Measurements from ENCODE around the gene SPATA2L. TPM values are rescaled to one million over a fixed set of nuclear protein-coding genes. Genes with fewer than 3 reads are reported as not detected.

Gene SPATA2L
- total RNA-seq, 4 donors from 2014 or later, result 1.3 to 7.5 (median 3.2) TPM

DNA sequence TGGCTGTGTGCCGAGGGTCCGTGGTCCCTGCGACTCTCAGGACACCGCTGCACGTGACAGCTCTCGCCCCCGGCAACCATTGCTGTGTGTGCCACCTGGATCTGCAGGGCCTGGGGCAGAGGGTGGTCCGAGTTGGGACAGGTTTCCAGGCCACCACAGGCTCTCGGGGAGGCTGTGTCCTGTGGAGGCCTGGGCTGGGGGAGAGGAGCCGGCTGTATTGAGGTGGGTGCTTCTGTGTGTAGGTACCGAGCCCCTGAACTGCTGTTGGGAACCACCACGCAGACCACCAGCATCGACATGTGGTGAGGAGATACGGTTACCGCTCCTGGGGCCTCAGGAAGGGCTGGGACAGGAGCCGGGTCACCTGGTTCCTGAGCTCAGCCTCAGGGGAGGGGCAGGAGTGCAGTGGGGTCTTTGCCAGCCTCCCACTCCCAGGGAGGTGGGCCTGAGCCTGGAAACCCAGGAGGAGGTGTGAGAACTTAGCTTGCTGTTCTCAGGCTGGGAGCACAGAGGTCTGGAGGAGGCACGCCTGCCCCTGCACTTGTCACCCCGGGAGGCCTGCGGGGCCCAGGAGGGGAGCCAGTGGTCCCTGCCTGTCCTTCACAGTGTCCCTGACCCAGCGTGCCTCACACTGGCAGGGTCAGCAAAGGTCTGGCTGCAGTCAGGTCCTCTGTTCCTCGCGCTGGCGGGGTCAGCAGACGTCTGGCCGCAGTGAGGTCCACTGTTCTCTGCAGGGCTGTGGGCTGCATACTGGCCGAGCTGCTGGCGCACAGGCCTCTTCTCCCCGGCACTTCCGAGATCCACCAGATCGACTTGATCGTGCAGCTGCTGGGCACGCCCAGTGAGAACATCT, 7.3 kb downstream of the SPATA2L start:
- in situ Hi-C loops (cut with MboI; ENCODE audit: low sequenced_read_pairs in 4 of 4), result no loop called here
- DNase-seq, result no peak
- no peaks in the 10 kb centered on the region for H3K4me1 ChIP-seq
- no peak overlapping the region for H3K4me3 ChIP-seq
- no peaks in the 10 kb centered on the region for H3K9me3 ChIP-seq
- TF ChIP-seq, protein P1, sequence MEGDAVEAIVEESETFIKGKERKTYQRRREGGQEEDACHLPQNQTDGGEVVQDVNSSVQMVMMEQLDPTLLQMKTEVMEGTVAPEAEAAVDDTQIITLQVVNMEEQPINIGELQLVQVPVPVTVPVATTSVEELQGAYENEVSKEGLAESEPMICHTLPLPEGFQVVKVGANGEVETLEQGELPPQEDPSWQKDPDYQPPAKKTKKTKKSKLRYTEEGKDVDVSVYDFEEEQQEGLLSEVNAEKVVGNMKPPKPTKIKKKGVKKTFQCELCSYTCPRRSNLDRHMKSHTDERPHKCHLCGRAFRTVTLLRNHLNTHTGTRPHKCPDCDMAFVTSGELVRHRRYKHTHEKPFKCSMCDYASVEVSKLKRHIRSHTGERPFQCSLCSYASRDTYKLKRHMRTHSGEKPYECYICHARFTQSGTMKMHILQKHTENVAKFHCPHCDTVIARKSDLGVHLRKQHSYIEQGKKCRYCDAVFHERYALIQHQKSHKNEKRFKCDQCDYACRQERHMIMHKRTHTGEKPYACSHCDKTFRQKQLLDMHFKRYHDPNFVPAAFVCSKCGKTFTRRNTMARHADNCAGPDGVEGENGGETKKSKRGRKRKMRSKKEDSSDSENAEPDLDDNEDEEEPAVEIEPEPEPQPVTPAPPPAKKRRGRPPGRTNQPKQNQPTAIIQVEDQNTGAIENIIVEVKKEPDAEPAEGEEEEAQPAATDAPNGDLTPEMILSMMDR (IDR thresholded peaks at IDR 0.05 in 4 of 5, conservative IDR thresholded peaks at IDR 0.05 in 1 of 5), result no peak
- no peak for TF ChIP-seq POLR2A (IDR thresholded peaks at IDR 0.05)
- H3K36me3 ChIP-seq, result peaks cover 0 to 56% of the 10 kb centered on the region in 2 donors
- H3K27ac ChIP-seq, result no peak overlapping the region
- intact Hi-C loops (cut with DNase I; ENCODE audit: low total_unique reads), result no loop called here
- no peak for ATAC-seq
- H3K27me3 ChIP-seq, result no peaks in the 10 kb centered on the region

DNA sequence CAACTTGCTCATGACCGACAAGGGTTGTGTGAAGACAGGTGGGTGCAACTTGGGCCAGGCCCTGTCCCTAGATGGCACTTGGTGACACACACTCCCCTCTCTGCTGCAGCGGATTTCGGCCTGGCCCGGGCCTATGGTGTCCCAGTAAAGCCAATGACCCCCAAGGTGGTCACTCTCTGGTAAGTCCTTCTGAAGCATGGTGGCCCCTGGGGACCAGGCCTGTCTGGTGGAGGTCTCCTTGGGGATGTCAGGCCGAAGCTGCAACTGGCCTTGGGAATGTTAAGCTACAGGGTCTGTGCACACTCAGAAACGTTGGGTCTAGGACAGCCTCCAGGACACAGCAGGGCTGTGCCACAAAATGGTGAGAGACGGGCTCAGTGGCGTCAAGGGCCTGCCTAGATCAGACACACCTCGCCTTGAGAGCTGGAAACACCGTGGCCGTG, 8.2 kb downstream of the SPATA2L start:
- TF ChIP-seq, protein P1 (IDR thresholded peaks at IDR 0.05 in 4 of 5, conservative IDR thresholded peaks at IDR 0.05 in 1 of 5), result no peak
- TF ChIP-seq POLR2A (IDR thresholded peaks at IDR 0.05), result no peak
- Histone ChIP-seq H3K27me3 (no peaks in the 10 kb centered on the region), H3K4me1 (peaks cover 0 to 5% of the 10 kb centered on the region in 2 donors), H3K4me3 (no peak overlapping the region), H3K9me3 (no peaks in the 10 kb centered on the region), H3K27ac (no peak overlapping the region), H3K36me3 (peaks cover 0 to 56% of the 10 kb centered on the region in 2 donors)
- in situ Hi-C loops (cut with MboI; ENCODE audit: low sequenced_read_pairs in 4 of 4), result no loop called here
- no peak for ATAC-seq
- no peak for DNase-seq
- intact Hi-C loops (cut with DNase I; ENCODE audit: low total_unique reads), result no loop called here

DNA sequence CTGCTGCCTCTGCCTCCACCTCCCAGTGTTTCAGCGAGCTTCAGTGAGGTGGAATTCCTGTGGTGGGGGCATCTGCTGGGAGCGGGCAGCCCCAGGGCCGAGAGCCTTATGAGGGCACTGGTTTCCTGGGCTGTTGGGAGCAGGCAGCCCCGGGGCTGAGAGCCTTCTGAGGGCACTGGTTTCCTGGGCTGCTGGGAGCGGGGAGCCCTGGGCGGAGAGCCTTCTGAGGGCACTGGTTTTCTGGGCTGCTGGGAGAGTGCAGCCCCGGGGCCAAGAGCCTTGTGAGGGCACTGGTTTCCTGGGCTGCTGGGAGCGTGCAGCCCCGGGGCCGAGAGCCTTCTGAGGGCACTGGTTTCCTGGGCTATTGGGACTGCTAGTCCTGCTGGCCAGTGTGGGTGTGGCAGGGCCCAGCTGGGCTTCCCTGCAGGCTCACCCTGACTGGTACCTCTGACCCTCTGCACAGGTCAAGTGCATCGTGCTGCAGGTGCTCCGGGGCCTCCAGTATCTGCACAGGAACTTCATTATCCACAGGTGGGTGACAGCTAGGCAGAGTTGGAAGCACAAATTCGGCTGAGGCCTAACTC, 9.4 kb downstream of the SPATA2L start:
- intact Hi-C loops (cut with DNase I; ENCODE audit: low total_unique reads) (no loop called here), in situ Hi-C loops (cut with MboI; ENCODE audit: low sequenced_read_pairs in 4 of 4) (no loop called here)
- DNase-seq (no peak), ATAC-seq (no peak)
- H3K36me3 ChIP-seq, result peaks cover 0 to 56% of the 10 kb centered on the region in 2 donors
- H3K4me1 ChIP-seq, result peaks cover 11 to 13% of the 10 kb centered on the region in 2 donors
- no peaks in the 10 kb centered on the region for H3K9me3 ChIP-seq
- H3K4me3 ChIP-seq, result no peak overlapping the region
- H3K27ac ChIP-seq, result no peak overlapping the region
- H3K27me3 ChIP-seq, result no peaks in the 10 kb centered on the region
- TF ChIP-seq POLR2A (IDR thresholded peaks at IDR 0.05), result no peak
- TF ChIP-seq, protein P1 (IDR thresholded peaks at IDR 0.05 in 4 of 5, conservative IDR thresholded peaks at IDR 0.05 in 1 of 5), result no peak

DNA sequence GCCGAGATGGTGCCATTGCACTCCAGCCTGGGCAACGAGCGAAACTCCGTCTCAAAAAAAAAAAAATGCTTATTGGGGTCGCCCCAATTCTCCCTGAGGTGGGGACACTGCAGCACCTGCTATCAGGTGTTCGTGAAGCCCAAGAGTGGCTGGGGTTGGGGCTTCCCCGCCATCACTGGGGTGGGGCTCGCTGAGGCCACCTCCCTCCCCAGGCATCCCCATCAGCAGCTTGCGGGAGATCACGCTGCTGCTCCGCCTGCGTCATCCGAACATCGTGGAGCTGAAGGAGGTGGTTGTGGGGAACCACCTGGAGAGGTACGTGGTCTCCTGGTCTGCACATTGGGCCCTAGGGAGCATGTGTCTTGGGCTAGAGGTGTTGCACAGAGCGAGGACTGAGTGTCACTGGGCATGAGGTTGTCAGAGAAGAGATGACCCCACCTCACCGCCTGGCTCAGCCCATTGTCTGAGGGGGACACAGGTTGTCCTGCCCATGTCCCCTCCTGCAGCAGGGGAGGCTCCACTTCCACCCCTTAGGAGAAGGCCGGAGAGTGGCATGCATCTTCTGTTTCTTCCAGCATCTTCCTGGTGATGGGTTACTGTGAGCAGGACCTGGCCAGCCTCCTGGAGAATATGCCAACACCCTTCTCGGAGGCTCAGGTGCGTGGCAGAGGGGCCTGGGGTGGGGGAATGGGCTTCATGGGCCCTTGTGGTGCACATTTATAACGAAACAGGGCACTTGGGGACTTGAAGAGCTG, 10.1 kb downstream of the SPATA2L start:
- no peaks in the 10 kb centered on the region for H3K9me3 ChIP-seq
- DNase-seq, result no peak
- peaks cover 0 to 56% of the 10 kb centered on the region in 2 donors for H3K36me3 ChIP-seq
- no peak overlapping the region for H3K4me3 ChIP-seq
- ATAC-seq, result no peak
- no peak for TF ChIP-seq POLR2A (IDR thresholded peaks at IDR 0.05)
- TF ChIP-seq, protein P1 (IDR thresholded peaks at IDR 0.05 in 4 of 5, conservative IDR thresholded peaks at IDR 0.05 in 1 of 5), result no peak
- no peak overlapping the region for H3K27ac ChIP-seq
- in situ Hi-C loops (cut with MboI; ENCODE audit: low sequenced_read_pairs in 4 of 4) (no loop called here), intact Hi-C loops (cut with DNase I; ENCODE audit: low total_unique reads) (no loop called here)
- no peaks in the 10 kb centered on the region for H3K27me3 ChIP-seq
- H3K4me1 ChIP-seq, result peaks cover 11 to 14% of the 10 kb centered on the region in 2 donors
